ENCODE data around the gene CABLES2.

GRCh38 chr20:62348604-62349003, 58.5 kb downstream of the CABLES2 start:
- TF ChIP-seq GATA2 (IDR thresholded peaks at IDR 0.05; ENCODE audit: low read depth, low read length) (no peak), GATA3 (IDR thresholded peaks at IDR 0.05; ENCODE audit: low read depth, low read length) (no peak)

All from SH-SY5Y (cell line).